GM19239 (cell line): ENCODE data around the gene MPP2.

ENCODE experiments used
- DNase-seq: peaks from one replicate; pipeline ENCODE4 v3.0.0; 2011; ENCODE audit warnings: low spot score; ENCODE audit not compliant: insufficient read length
- FAIRE-seq: peaks from 2 replicates; lab custom pipeline; 2011; peaks lifted over from hg19 to GRCh38; lab: Jason Lieb, UNC

MPP2 gene

DNA sequence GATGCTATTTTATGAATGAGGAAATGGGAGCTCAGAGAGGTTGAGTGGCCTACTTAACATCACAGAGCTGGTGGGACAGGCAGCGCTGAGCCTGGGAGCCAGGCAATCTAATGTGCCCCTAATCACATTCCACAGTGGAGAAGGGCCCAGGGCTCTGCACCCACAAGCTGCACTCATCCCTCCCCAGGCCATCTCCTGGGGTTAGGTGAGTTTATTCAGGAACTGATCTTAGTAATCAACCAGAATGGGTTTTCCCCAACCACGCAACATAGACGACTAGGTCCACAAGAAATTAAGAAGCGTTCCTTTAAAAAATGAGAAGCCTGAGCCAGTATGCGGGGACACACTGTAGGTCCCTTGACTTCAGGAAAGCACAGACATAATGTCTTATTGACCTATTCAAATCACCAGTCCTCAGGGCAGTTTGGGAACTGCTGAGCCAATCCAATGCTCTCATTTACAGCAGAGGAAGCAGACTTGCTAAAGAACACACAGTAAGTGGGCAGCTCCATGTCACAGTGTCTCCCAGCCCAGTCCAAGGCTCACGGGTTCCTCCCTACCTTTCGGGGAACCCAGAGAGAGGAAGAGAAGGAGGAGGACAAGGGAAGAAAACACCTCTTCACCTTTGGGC, 76.7 kb downstream of the MPP2 start:
- FAIRE-seq = no peak
- no peak for DNase-seq

DNA sequence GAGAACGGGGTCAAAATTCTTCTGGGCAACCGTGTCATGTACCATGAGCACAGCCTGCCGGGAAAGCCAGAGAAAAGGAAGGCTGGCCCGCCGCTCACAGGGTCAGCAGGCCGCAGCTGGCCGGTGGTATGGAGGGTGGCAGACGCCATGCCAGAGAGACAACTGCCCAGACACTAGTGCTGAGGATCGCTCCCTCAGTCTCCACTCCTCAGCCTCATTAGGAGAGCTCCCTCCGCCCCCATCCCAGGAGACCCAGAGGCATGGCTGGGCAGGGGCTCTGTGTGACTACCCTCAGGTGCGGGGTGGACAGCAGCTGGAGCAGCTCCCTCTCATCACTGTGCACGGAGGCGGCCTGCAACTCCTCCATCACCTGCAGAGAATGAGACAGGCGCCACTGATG, 77.6 kb downstream of the MPP2 start:
- no peak for DNase-seq
- FAIRE-seq = no peak

- DNase-seq = no peak
- no peak for FAIRE-seq
These were observed 79.7 kb downstream of the MPP2 start for GRCh38 chr17:43827596-43827995.

DNA sequence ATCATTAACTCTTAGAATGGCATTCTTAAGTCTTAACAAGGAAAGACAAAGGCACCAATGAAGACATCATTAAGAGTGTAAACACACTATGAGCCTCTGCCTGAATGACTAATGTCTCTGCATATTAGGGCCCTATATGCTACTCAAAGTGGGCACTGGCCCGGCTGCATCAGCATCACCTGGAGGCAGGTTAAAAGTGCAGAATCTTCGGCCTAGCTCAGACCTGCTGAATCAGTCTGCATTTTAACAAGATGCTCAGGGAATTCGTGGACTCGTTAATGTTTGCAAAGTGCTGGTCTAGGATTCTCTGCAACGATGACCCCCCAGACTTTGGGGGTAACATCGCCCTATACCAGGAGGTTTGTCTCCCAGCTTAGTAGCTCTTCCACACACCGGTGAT, 81.1 kb downstream of the MPP2 start:
- no peak for FAIRE-seq
- DNase-seq = no peak

GRCh38 chr17:43825567-43825966, 81.8 kb downstream of the MPP2 start:
- no peak for DNase-seq
- FAIRE-seq = no peak
